Mucosa of descending colon (tissue), 3 donors: ENCODE data around the gene FTO. TPM values are rescaled to one million over a fixed set of nuclear protein-coding genes. Genes with fewer than 3 reads are reported as not detected.

Experiments used
- ATAC-seq: fragments of 200-7000 bp; cut with Tn5 transposase; one replicate; pipeline ENCODE4 v1.9.1; 2020; ENCODE audit warnings: mild to moderate bottlenecking, moderate library complexity
- DNase-seq, 3 donors: peaks; one replicate each; pipeline ENCODE4 v3.0.0-alpha.2; 2020
- H3K36me3 ChIP-seq: fragments of 200-600 bp; one replicate; pipeline ENCODE4 v1.8.0; 2021; ENCODE audit warnings: low read depth, mild to moderate bottlenecking
- H3K4me1 ChIP-seq: fragments of 200-600 bp; one replicate; pipeline ENCODE4 v1.8.0; 2021; ENCODE audit warnings: low read depth, mild to moderate bottlenecking
- H3K4me3 ChIP-seq: fragments of 200-600 bp; one replicate; pipeline ENCODE4 v1.8.0; 2021; ENCODE audit warnings: mild to moderate bottlenecking
- H3K9me3 ChIP-seq: fragments of 200-600 bp; one replicate; pipeline ENCODE4 v1.8.0; 2021; ENCODE audit warnings: mild to moderate bottlenecking
- CTCF ChIP-seq: fragments of 200-600 bp; IDR thresholded peaks from one replicate; pipeline ENCODE4 v1.8.0; 2022; ENCODE audit warnings: antibody characterized with exemption, mild to moderate bottlenecking
- intact Hi-C, 2 donors: fragments of 100-400 bp; cut with DNase I in 1 of 2; cut with micrococcal nuclease in 1 of 2; formaldehyde crosslinking; loops; one replicate each; pipeline versions ENCODE4 v1.11.0 to v1.11.1; 2022; cut with DNase I, micrococcal nuclease
- total RNA-seq, 3 donors: library from RNA; stranded (reverse); fragmentation: NEBNext Ultra II Directional in 2 of 3; extraction: Animal tissue kit (Norgen Biotek cat#: 25700) in 2 of 3; gene quantifications; one replicate each; pipeline versions ENCODE4 v1.2.1 to v1.2.4, GENCODE V29; 2021 to 2023
- donor health status: DM: no; HTN: no; CAD: no; lungs with moderate emphysema.
- donor health status: DM: no; HTN: no; CAD: no.
- donor health status: DM: no; HTN: yes; CAD: no.

FTO gene
- total RNA-seq, 3 donors from 2014 or later = 38.0 to 81.7 (median 39.1) TPM

DNA sequence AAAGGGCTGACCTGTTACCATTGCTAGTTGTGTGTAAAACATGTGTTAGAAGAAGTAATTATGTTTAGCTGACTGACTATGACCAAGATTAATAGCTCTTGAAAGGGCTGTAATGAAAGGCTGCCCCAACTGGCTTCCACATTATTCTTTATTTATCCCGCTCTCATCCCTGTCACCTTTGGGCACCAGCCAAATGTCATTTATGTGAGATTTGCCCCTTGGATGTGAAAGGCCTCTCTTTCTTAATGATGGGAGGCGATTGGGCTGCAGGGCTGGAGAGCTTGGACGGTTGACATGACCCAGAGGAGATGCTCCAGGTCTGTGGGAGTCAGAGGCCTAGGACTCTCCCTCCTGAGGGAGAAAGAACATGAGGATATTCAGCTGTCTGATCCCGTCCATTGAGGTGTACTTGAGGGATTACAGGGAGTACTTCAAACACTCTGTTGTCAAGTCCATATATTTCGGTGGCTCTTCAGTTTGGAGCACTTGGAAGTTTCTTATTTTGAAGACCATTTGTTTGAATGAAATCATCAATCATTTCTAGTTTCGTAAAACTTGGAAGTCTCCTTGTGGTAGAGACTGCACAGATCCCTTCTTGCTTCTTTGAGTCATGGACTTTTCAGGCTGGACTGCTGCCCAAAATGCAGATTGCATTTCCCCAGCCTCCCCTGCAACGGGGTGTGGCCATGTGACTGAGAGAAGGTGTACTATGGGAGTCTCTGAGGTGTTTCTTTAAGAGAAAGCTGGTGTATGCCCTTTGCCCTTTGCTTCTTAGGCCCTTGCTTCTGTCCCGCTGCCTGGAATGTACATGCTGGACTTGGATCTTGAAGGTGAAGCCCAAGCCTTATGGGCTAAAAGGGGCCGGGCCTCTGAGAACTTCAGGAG, 51.3 kb downstream of the FTO start:
- H3K4me1 ChIP-seq = peaks cover 13% of the 10 kb centered on the region
- peak; percentile 93 for ATAC-seq
- intact Hi-C loops = no loop called here
- no peaks in the 10 kb centered on the region for H3K9me3 ChIP-seq
- no peak for TF ChIP-seq CTCF
- no peak overlapping the region for H3K4me3 ChIP-seq
- no peaks in the 10 kb centered on the region for H3K36me3 ChIP-seq
- DNase-seq = peak; percentile 71 to 81 (median 76)

GRCh38 chr16:53756275-53756996, 52.5 kb downstream of the FTO start:
- no peak overlapping the region for H3K4me3 ChIP-seq
- H3K4me1 ChIP-seq = peaks cover 20% of the 10 kb centered on the region
- intact Hi-C loops = no loop called here
- ATAC-seq = peak; percentile 78
- TF ChIP-seq CTCF = no peak
- no peaks in the 10 kb centered on the region for H3K9me3 ChIP-seq
- no peaks in the 10 kb centered on the region for H3K36me3 ChIP-seq
- no peak for DNase-seq

GRCh38 chr16:53757971-53758609, 54.1 kb downstream of the FTO start:
- Histone ChIP-seq H3K36me3 (no peaks in the 10 kb centered on the region), H3K4me1 (peaks cover 28% of the 10 kb centered on the region)

DNA sequence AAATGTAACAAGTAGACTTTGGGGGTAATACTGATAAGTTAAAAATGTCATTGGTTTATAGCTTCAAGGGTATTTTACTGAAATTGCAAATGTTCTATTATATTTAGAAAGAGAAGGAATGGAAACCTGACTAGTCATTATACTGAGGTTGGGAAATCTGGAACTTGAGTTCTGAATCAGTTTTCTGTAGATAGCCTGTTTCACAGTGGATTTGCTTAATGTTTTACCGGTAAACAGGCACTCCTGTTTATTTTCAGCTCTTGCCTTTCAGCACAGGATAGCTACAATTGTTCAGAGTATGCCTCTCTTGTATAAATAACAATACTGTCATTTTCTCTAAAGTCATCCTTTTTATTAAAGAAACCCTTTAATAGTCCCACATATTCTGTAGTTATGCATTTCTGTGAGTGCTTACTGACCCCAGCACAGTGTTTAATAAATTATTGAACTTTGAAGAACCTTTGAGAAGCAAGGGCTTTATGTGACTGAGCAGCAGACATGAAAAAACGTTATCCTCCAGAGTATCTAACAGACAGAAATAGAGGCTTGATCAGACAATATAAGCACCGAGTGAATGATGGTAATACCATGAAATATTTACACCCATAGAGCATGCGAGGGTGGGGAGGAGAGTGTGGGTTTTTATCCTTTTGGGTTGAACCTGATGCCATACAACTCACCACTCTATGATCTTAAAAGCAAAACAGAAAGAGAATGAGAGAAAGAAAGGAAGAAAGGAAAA, 58.2 kb downstream of the FTO start:
- no peaks in the 10 kb centered on the region for H3K36me3 ChIP-seq
- DNase-seq (no peak), ATAC-seq (peak; percentile 38)
- intact Hi-C loops = no loop called here
- peaks cover 14% of the 10 kb centered on the region for H3K4me1 ChIP-seq
- TF ChIP-seq CTCF = no peak
- H3K9me3 ChIP-seq = no peaks in the 10 kb centered on the region
- no peak overlapping the region for H3K4me3 ChIP-seq

More at GRCh38 chr16:53757971-53758609, 54.1 kb downstream of the FTO start:
- DNase-seq = no peak
- no peak for TF ChIP-seq CTCF
- Histone ChIP-seq H3K4me3 (no peak overlapping the region), H3K9me3 (no peaks in the 10 kb centered on the region)
- intact Hi-C loops = no loop called here
- no peak for ATAC-seq

DNA sequence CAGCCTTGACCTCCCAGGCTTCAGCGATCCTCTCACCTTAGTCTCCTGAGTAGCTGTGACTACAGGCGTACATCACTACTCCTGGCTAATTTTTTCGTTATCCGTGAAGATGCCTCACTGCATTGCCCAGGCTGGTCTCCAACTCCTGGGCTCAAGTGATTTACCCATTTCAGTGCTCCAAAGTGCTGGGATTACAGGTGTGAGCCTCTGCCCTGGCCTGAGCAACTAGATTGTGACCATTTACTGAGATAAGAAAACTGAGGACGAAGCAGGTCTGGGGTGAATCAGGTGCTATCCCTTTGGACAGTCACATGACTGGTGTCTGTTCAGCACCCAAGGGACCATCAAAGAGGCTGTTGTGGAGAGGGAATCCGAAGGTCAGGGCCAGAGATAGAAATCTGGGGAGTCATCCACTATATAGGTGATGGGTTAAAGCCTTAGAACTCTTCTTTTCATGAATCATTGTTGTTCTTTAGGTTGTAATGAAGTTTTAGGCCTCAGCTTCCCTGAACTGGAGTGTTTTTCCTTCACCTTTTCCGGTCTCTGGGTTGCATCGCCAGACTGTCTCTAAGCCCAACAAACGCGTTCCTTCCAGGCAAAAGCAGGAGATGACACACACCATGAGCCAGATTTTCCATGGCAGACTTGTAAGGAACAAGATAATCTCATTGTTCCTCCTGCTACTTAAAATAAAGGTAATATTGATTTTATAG, 62.5 kb downstream of the FTO start:
- TF ChIP-seq CTCF = no peak
- ATAC-seq = peak; percentile 57

More for the DNA sequence above, 62.5 kb downstream of the FTO start:
- DNase-seq = no peak
- Histone ChIP-seq H3K9me3 (no peaks in the 10 kb centered on the region), H3K36me3 (no peaks in the 10 kb centered on the region), H3K4me1 (peaks cover 17% of the 10 kb centered on the region), H3K4me3 (no peak overlapping the region)
- intact Hi-C loops = no loop called here
